ENCODE results near the gene RING1. TPM values are rescaled to one million over a fixed set of nuclear protein-coding genes. Genes with fewer than 3 reads are reported as not detected.
A peak's percentile ranks its signal among the peaks of the same experiment; 100 is the strongest.

RING1 gene
- total RNA-seq, 1 experiment from 2014 or later: 45.9 TPM

- intact Hi-C loops (cut with micrococcal nuclease): loop anchor here (2.0 to 10.0 kb wide), 2 partner anchors 45 to 211 kb away; partner anchors contain the start of genes CUTA and PHF1
- no peak for DNase-seq (ENCODE audit: low read depth, low spot score)
- peak overlapping the region; percentile 95 for H3K27ac ChIP-seq (ENCODE audit: low read depth, low read length)
- H3K9me2 ChIP-seq (ENCODE audit: insufficient read depth): no peaks in the 10 kb centered on the region
- H4K20me1 ChIP-seq (ENCODE audit: insufficient read depth): no peaks in the 10 kb centered on the region
- H3K36me3 ChIP-seq (ENCODE audit: control insufficient read depth in 1 of 2, insufficient read depth in 2 of 2, low read length in 2 of 2): peaks cover 14 to 27% of the 10 kb centered on the region in 2 experiments; a peak in 3 of 4 replicates
- H3K4me2 ChIP-seq (ENCODE audit: low read length): peak overlapping the region; percentile 97
- no peaks in the 10 kb centered on the region for H3K9me3 ChIP-seq (ENCODE audit: control insufficient read depth in 1 of 2, insufficient read depth in 1 of 2, low read depth in 1 of 2, low read length in 2 of 2)
- peak overlapping the region; percentile 96 for H3K9ac ChIP-seq (ENCODE audit: low read length)
- H3K4me3 ChIP-seq (replicated peaks in 1 of 2; ENCODE audit: low read depth in 1 of 2, low read length in 2 of 2): no peak overlapping the region
- TF ChIP-seq ZNF274 (IDR thresholded peaks at IDR 0.05; ENCODE audit: low read depth, low read length) (no peak), POLR2A (IDR thresholded peaks at IDR 0.05; ENCODE audit: borderline replicate concordance, extremely low read depth, insufficient read depth, insufficient read length) (no peak)
- H3K4me1 ChIP-seq (ENCODE audit: control insufficient read depth in 1 of 2, insufficient read depth in 2 of 2, low read length in 2 of 2): peaks cover 41 to 68% of the 10 kb centered on the region in 2 experiments
- ATAC-seq: no peak
- no peak overlapping the region for H2AFZ ChIP-seq (ENCODE audit: low read depth, low read length, poor library complexity, severe bottlenecking)
- H3K79me2 ChIP-seq (ENCODE audit: insufficient read depth, low read length): peaks cover 53% of the 10 kb centered on the region
- BruUV-seq (replicated peaks): no TSS peak
- RAD21 ChIA-PET (ENCODE audit: low non-redundant PET in 1 of 2, low total read pairs in 2 of 2, uncharacterized antibody in 2 of 2, unreplicated experiment in 2 of 2): no interaction called here
- POLR2A ChIA-PET: no interaction called here
- H3K27me3 ChIP-seq (ENCODE audit: insufficient read depth, low read length): no peaks in the 10 kb centered on the region
- CTCF ChIA-PET: no interaction called here
Measured at GRCh38 chr6:33203443-33204164, 4.7 kb upstream of the RING1 start.

- Histone ChIP-seq H3K4me3 (replicated peaks in 1 of 2; ENCODE audit: low read depth in 1 of 2, low read length in 2 of 2) (peak overlapping the region in 1 of 2 experiments; percentile 95; a peak in 2 of 4 replicates), H3K9ac (ENCODE audit: low read length) (peak overlapping the region; percentile 96)
- BruUV-seq (replicated peaks): no TSS peak
- TF ChIP-seq EGR1 (IDR thresholded peaks at IDR 0.05; ENCODE audit: low read depth) (no peak), EZH2 (IDR thresholded peaks at IDR 0.05) (no peak), RAD21 (IDR thresholded peaks at IDR 0.05; ENCODE audit: low read depth) (no peak), ZFX (IDR thresholded peaks at IDR 0.05) (no peak), POLR2AphosphoS5 (IDR thresholded peaks at IDR 0.05; ENCODE audit: low read depth, low read length) (no peak), MAX (IDR thresholded peaks at IDR 0.05) (no peak), ELF1 (IDR thresholded peaks at IDR 0.05; ENCODE audit: borderline replicate concordance, low read depth) (no peak), ATF3 (IDR thresholded peaks at IDR 0.05) (no peak), REST (IDR thresholded peaks at IDR 0.05; ENCODE audit: low read depth) (no peak), SIN3A (IDR thresholded peaks at IDR 0.05; ENCODE audit: low read depth) (no peak), CBX3 (IDR thresholded peaks at IDR 0.05; ENCODE audit: low read depth) (no peak), JUND (IDR thresholded peaks at IDR 0.05) (no peak), SRF (IDR thresholded peaks at IDR 0.05; ENCODE audit: low read depth) (no peak), POLR2A (IDR thresholded peaks at IDR 0.05; ENCODE audit: borderline replicate concordance, extremely low read depth, insufficient read depth, insufficient read length) (no peak), EZH2phosphoT487 (IDR thresholded peaks at IDR 0.05; ENCODE audit: borderline replicate concordance) (no peak)
Measured at GRCh38 chr6:33204165-33204414, 4.2 kb upstream of the RING1 start.

More at GRCh38 chr6:33204165-33204414, 4.2 kb upstream of the RING1 start:
- DNase-seq (ENCODE audit: low read depth, low spot score) (no peak), ATAC-seq (no peak)
- POLR2A ChIA-PET: no interaction called here
- intact Hi-C loops (cut with micrococcal nuclease): loop anchor here (2.0 to 10.0 kb wide), 2 partner anchors 45 to 211 kb away; partner anchors contain the start of genes CUTA and PHF1
- Histone ChIP-seq H3K4me1 (ENCODE audit: control insufficient read depth in 1 of 2, insufficient read depth in 2 of 2, low read length in 2 of 2) (peaks cover 39 to 68% of the 10 kb centered on the region in 2 experiments), H3K27ac (ENCODE audit: low read depth, low read length) (peak overlapping the region; percentile 95), H4K20me1 (ENCODE audit: insufficient read depth) (no peaks in the 10 kb centered on the region), H3K4me2 (ENCODE audit: low read length) (peak overlapping the region; percentile 97), H3K79me2 (ENCODE audit: insufficient read depth, low read length) (peaks cover 54% of the 10 kb centered on the region), H3K9me2 (ENCODE audit: insufficient read depth) (no peaks in the 10 kb centered on the region), H3K36me3 (ENCODE audit: control insufficient read depth in 1 of 2, insufficient read depth in 2 of 2, low read length in 2 of 2) (peaks cover 14 to 27% of the 10 kb centered on the region in 2 experiments; a peak in 3 of 4 replicates), H3K27me3 (ENCODE audit: insufficient read depth, low read length) (no peaks in the 10 kb centered on the region), H3K9me3 (ENCODE audit: control insufficient read depth in 1 of 2, insufficient read depth in 1 of 2, low read depth in 1 of 2, low read length in 2 of 2) (no peaks in the 10 kb centered on the region), H2AFZ (ENCODE audit: low read depth, low read length, poor library complexity, severe bottlenecking) (no peak overlapping the region)
- CTCF ChIA-PET: interaction anchor here (0.9 to 2.0 kb wide), 2 partner anchors 44 to 45 kb away, joined by 3 to 10 read pairs; no protein-coding TSS in a partner anchor
- RAD21 ChIA-PET (ENCODE audit: low non-redundant PET in 1 of 2, low total read pairs in 2 of 2, uncharacterized antibody in 2 of 2, unreplicated experiment in 2 of 2): no interaction called here

Measured in HCT116 (cell line).